BE2C (cell line): Measurements from ENCODE around the gene PRICKLE1.

Experiments used
- DNase-seq: peaks from one replicate; pipeline ENCODE4 v3.0.0-alpha.2; 2020
- H3K27me3 ChIP-seq: fragments of 250-450 bp; sonication (Bioruptor Pico); 2 replicates; pipeline ENCODE4 v1.5.1; 2020; ENCODE audit warnings: mild to moderate bottlenecking
- H3K36me3 ChIP-seq: fragments of 250-450 bp; sonication (Bioruptor Pico); 2 replicates; pipeline ENCODE4 v1.5.1; 2020; ENCODE audit warnings: mild to moderate bottlenecking
- H3K4me1 ChIP-seq: fragments of 250-450 bp; sonication (Bioruptor Pico); 2 replicates; pipeline ENCODE4 v1.5.1; 2020
- H3K4me3 ChIP-seq: 2 replicates; pipeline ENCODE4 v1.5.1; 2011; ENCODE audit warnings: low read depth, low read length
- H3K9me3 ChIP-seq: fragments of 250-450 bp; sonication (Bioruptor Pico); 2 replicates; pipeline ENCODE4 v1.5.1; 2020
- CTCF ChIP-seq: IDR thresholded peaks from 2 replicates; pipeline ENCODE4 v1.5.1; 2012; ENCODE audit warnings: mild to moderate bottlenecking, low read depth, low read length

PRICKLE1 gene

DNA sequence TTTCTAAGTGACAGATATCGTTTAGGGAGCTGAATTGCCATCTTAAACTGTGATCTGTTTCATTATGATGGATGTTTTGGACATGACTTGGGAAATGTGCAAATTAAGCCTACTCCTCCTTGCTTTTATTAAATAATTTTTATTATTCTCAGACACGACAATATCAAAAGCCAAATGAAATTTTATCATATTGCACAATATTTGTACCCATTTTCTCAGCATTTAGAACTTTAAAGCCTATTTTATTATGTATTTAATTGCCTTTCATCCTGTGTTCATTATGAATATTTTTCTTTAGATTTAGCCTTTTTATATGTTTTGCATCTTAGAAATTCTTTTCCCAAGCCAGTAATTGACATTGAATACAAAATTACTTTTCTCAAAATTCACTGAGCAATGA lies 160.7 kb downstream of the PRICKLE1 start:
- DNase-seq: no peak
- H3K4me3 ChIP-seq: no peak overlapping the region
- H3K4me1 ChIP-seq: no peaks in the 10 kb centered on the region; the same call in 1 of the 2 replicates
- TF ChIP-seq CTCF: no peak
- no peaks in the 10 kb centered on the region for H3K9me3 ChIP-seq
- H3K36me3 ChIP-seq: no peaks in the 10 kb centered on the region
- no peaks in the 10 kb centered on the region for H3K27me3 ChIP-seq

GRCh38 chr12:42426746-42427145 lies 162.8 kb downstream of the PRICKLE1 start:
- TF ChIP-seq CTCF: no peak
- Histone ChIP-seq H3K9me3 (no peaks in the 10 kb centered on the region), H3K4me3 (no peak overlapping the region), H3K36me3 (no peaks in the 10 kb centered on the region), H3K4me1 (no peaks in the 10 kb centered on the region; the same call in 1 of the 2 replicates), H3K27me3 (no peaks in the 10 kb centered on the region)
- no peak for DNase-seq

GRCh38 chr12:42422785-42423184 lies 166.8 kb downstream of the PRICKLE1 start:
- Histone ChIP-seq H3K36me3 (no peaks in the 10 kb centered on the region), H3K4me1 (no peaks in the 10 kb centered on the region; the same call in 1 of the 2 replicates), H3K27me3 (no peaks in the 10 kb centered on the region), H3K4me3 (no peak overlapping the region), H3K9me3 (no peaks in the 10 kb centered on the region)
- DNase-seq: no peak
- TF ChIP-seq CTCF: no peak

- H3K4me3 ChIP-seq: no peak overlapping the region
These were observed 167.4 kb downstream of the PRICKLE1 start for GRCh38 chr12:42421844-42422779.

GRCh38 chr12:42420395-42420794 lies 169.2 kb downstream of the PRICKLE1 start:
- Histone ChIP-seq H3K4me1 (no peaks in the 10 kb centered on the region; the same call in none of the 2 replicates), H3K9me3 (no peaks in the 10 kb centered on the region), H3K4me3 (no peak overlapping the region), H3K36me3 (no peaks in the 10 kb centered on the region), H3K27me3 (no peaks in the 10 kb centered on the region)
- no peak for TF ChIP-seq CTCF
- DNase-seq: no peak

More at GRCh38 chr12:42421844-42422779, 167.4 kb downstream of the PRICKLE1 start:
- DNase-seq: no peak
- no peaks in the 10 kb centered on the region for H3K9me3 ChIP-seq
- no peak for TF ChIP-seq CTCF
- no peaks in the 10 kb centered on the region for H3K27me3 ChIP-seq
- no peaks in the 10 kb centered on the region for H3K36me3 ChIP-seq
- no peaks in the 10 kb centered on the region; the same call in 1 of the 2 replicates for H3K4me1 ChIP-seq

DNA sequence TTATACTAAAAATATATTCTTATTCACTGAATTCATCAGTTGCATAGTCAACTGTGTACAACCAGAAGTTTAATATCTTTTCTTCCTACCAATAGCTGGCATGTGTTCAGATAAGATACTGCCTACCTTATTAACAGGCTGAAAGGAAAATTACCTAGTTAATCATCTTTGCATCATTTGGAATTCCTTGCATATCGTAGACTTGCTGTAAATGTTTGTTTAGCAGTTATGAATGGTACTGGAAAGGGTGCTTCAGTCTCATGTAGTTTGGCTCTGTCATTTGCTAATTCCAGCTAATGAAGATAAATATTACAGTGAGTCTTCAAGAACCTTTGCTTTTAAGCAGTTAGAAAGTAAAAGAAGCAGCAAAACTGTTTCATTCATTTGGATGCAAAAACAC lies 179.2 kb downstream of the PRICKLE1 start:
- Histone ChIP-seq H3K27me3 (no peaks in the 10 kb centered on the region), H3K4me3 (no peak overlapping the region), H3K36me3 (peaks cover 4% of the 10 kb centered on the region; the same call in 1 of the 2 replicates), H3K4me1 (peaks cover 5% of the 10 kb centered on the region; the same call in 1 of the 2 replicates), H3K9me3 (no peaks in the 10 kb centered on the region)
- DNase-seq: no peak
- no peak for TF ChIP-seq CTCF
